ENCODE results near the gene CYFIP1.
A peak's percentile ranks its signal among the peaks of the same experiment; 100 is the strongest.

Gene CYFIP1

DNA sequence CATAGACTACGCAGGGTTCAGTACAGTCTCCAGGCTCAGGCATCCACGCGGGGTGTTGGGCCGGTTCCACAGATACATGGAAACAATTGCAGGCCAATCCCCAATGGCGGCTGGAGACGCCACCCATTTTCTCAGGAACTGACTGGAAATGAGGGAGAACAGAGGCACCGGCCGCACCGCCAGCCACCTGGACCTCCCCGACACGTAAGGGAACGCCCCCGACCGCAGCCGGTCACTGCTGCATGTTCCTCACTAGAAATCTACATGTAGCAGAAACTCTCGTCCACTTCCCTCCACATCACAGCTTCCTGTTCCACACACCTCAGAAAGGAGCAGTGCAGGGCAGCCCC lies 29.2 kb downstream of the CYFIP1 start:
- in situ Hi-C loops (cut with MboI; ENCODE audit: low sequenced_read_pairs) = no loop called here
- Histone ChIP-seq H3K36me3 (replicated peaks) (no peaks in the 10 kb centered on the region; the same call in 1 of the 2 replicates), H3K4me1 (peaks cover 16% of the 10 kb centered on the region), H3K27me3 (ENCODE audit: low read depth) (no peaks in the 10 kb centered on the region), H3K9me3 (no peaks in the 10 kb centered on the region), H3K4me3 (no peak overlapping the region)
- no peak for DNase-seq (ENCODE audit: low spot score in 2 of 2)

DNA sequence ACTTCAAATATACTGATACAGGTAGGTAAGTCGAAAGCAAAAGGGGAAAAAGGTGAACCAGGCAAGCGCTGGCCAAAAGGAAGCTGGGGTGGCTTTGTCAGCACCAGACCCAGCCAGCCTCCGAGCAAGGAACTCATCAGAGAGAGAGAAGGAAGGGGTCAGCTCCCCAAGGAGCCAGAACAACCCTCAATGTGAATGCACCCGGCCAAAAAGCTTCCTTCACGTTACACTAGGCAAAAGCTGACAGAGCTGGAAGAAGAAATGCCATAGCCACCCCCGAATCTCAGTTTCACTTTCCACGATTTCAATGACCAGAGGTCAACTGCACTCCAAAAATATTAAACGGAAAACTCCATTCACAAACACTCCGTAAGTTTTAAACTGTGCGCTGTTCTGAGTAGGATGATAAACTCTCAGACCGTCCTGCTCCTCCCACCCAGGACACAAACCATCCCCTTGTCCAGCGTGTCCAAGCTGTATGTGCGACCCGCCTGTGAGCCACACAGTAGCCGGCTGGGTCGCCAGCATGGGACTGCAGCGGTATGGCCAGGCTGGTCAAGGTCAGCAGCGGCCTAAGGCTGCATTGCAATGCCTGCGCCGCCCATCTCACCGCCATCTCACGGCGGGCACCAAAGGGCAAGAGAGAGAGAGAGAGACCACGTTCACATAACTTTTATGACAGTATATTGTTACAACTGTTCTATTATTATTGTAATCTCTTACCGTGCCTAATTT lies 29.7 kb downstream of the CYFIP1 start:
- no peak for DNase-seq (ENCODE audit: low spot score in 2 of 2)
- Histone ChIP-seq H3K36me3 (replicated peaks) (no peaks in the 10 kb centered on the region; the same call in 1 of the 2 replicates), H3K27me3 (ENCODE audit: low read depth) (no peaks in the 10 kb centered on the region), H3K9me3 (no peaks in the 10 kb centered on the region), H3K4me3 (no peak overlapping the region), H3K4me1 (peaks cover 16% of the 10 kb centered on the region)
- in situ Hi-C loops (cut with MboI; ENCODE audit: low sequenced_read_pairs) = no loop called here

DNA sequence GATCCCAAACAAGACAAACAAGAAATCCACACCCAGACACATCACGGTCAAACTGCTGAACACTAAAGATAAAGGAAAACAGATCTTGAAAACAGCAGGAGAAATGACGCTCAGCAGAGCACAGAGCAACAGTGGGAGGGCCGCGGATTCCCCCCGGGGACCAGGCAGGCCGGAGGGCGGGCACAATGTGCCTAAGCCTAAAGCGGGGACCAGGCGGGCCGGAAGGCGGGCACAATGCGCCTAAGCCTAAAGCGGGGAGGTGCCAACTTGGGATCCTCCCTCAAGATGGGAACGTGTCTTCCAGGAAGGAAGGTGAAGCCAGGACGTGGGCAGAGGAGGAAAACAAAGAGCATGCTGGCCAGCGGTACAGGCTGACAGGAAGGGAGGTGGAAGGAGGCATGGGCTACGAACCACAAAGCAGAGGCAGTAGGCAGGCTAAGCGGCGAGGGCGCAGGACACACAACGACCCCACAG lies 31.1 kb downstream of the CYFIP1 start:
- DNase-seq (ENCODE audit: low spot score in 2 of 2) = peak; percentile 77 to 88

DNA sequence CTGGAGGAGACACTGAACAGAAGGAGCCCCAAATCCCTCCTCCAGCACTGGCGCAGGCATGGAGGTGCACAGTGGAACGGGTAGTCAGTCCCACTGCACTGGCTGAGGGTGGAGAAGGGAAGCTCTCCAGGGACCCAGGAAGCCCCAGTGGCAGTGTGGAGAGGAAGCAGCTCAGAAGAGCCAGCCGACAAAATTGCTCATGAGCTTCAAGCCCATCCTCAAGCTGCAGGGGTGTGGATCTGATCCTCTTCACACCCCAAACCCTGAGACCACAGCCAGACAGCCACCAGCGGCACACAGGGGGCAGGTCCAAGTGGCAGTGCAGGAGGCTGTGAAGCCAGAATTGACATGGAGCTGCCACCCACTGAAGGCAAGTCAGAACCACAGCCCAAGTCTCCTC lies 32.1 kb downstream of the CYFIP1 start:
- Histone ChIP-seq H3K36me3 (replicated peaks) (peaks cover 13% of the 10 kb centered on the region), H3K4me1 (peaks cover 12% of the 10 kb centered on the region), H3K4me3 (no peak overlapping the region), H3K27me3 (ENCODE audit: low read depth) (no peaks in the 10 kb centered on the region), H3K9me3 (no peaks in the 10 kb centered on the region)
- in situ Hi-C loops (cut with MboI; ENCODE audit: low sequenced_read_pairs) = no loop called here
- DNase-seq (ENCODE audit: low spot score in 2 of 2) = no peak

More for the DNA sequence above, 31.1 kb downstream of the CYFIP1 start:
- in situ Hi-C loops (cut with MboI; ENCODE audit: low sequenced_read_pairs) = no loop called here
- Histone ChIP-seq H3K27me3 (ENCODE audit: low read depth) (no peaks in the 10 kb centered on the region), H3K4me1 (peaks cover 16% of the 10 kb centered on the region), H3K36me3 (replicated peaks) (peaks cover 5% of the 10 kb centered on the region), H3K9me3 (no peaks in the 10 kb centered on the region), H3K4me3 (no peak overlapping the region)

DNA sequence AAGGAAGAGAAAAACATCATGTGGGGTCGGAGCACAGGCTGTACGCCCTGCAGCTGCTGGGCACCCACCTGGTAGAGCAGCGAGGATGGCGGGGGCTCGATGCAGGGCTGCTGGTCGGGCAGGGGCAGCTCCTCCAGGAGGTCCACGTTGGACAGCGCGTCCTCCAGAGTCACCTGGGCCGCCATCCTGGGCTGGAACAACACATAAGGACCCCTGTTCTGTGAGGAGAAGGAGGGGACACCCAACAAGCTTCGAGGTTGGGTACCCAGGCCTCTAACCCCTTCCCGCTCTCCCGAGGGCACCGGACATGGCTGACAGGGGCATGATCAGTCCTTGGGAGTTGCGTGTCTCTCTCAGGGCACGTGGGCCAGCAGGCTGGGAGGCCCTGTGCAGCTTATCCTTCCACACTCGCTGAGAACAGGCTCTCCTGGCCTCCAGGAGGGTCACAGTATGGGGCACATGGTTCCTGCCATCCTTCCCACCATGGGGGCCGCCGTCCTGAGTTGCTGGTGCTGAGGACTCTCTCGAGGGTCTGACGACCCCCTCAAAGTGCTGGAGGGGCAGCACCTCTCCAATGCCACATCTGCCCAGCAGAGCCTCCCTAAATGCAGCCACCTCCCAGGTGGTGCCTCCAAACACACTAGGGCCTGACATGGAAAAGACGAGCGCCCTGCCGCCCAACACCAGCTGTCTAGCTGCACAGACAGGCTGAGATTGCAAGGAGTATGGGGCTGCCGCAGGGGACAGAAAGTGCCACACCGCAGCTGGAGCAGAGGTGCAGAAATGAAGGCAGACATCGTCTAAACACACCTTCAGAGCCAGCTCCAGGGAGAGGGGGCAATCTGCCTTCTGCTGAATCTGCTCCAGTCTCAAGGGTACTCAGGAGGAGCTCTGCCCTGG lies 32.8 kb downstream of the CYFIP1 start:
- in situ Hi-C loops (cut with MboI; ENCODE audit: low sequenced_read_pairs) = no loop called here
- H3K36me3 ChIP-seq (replicated peaks) = peaks cover 20% of the 10 kb centered on the region
- H3K27me3 ChIP-seq (ENCODE audit: low read depth) = no peaks in the 10 kb centered on the region
- no peaks in the 10 kb centered on the region for H3K9me3 ChIP-seq
- no peak for DNase-seq (ENCODE audit: low spot score in 2 of 2)
- peaks cover 14% of the 10 kb centered on the region for H3K4me1 ChIP-seq
- H3K4me3 ChIP-seq = no peak overlapping the region

DNA sequence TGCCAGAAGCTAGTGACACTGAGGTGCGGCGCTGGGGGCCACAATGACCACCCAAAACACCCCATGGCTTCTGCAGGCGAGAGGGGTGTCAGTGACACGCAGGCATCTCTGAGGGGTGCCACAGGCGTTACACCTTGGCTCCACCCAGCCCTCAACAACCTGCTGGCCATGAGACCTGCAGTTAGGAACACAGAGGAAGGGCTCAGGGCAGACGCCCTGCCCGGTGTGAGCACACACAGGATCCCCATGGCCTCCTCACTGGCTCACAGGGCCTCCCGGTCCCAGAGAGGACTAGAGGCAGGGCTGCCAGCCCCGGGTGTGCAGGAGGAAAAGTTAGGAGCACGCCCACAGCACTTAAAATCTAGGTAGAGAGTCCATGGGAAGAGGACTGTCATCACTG lies 35.1 kb downstream of the CYFIP1 start:
- in situ Hi-C loops (cut with MboI; ENCODE audit: low sequenced_read_pairs) = no loop called here
- no peak for DNase-seq (ENCODE audit: low spot score in 2 of 2)

DNA sequence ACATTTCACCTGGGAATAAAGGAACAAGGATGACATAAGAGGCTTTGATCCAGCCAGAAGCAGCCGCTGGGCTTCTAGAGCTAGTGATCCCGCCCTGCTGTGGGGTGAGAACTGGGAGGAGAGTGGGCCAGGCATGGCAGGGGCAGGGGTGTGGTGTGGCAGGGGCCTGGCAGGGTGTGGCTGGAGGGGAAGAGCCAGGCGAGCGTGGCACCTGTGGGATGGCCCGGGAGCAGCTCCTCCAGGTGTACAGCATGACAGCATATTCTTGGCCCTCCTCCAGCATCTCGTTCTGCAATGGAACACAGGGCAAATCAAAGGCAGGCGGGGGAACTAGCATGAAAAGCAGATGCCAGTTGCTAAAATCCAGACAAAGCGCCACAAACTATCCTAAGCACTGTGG lies 35.5 kb downstream of the CYFIP1 start:
- no peaks in the 10 kb centered on the region for H3K9me3 ChIP-seq
- DNase-seq (ENCODE audit: low spot score in 2 of 2) = no peak
- peaks cover 13% of the 10 kb centered on the region for H3K4me1 ChIP-seq
- H3K36me3 ChIP-seq (replicated peaks) = peaks cover 30% of the 10 kb centered on the region
- in situ Hi-C loops (cut with MboI; ENCODE audit: low sequenced_read_pairs) = no loop called here
- no peaks in the 10 kb centered on the region for H3K27me3 ChIP-seq (ENCODE audit: low read depth)
- no peak overlapping the region for H3K4me3 ChIP-seq

More for the DNA sequence above, 35.1 kb downstream of the CYFIP1 start:
- Histone ChIP-seq H3K27me3 (ENCODE audit: low read depth) (no peaks in the 10 kb centered on the region), H3K36me3 (replicated peaks) (peaks cover 30% of the 10 kb centered on the region), H3K4me3 (no peak overlapping the region), H3K4me1 (peaks cover 17% of the 10 kb centered on the region), H3K9me3 (no peaks in the 10 kb centered on the region)

DNA sequence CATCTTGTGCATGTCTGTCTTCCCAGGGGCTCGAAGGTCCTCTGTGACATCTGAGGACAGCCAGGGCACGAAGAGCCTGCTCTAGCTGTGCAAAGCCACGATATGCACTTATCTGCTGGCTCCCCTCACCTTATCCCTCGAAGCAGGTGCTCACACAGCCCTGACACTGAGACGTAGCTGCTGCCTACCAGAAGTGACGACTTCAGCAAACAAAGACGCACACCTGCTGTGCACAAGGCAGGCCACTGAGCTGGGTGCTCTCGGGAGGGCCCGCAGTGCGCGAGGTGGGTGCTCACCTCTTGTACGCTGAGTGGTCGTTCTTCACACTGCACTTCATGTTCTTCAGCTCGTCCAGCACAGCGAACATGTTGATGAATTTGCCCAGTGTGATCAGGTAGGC lies 37.3 kb downstream of the CYFIP1 start:
- Histone ChIP-seq H3K4me3 (no peak overlapping the region), H3K36me3 (replicated peaks) (peaks cover 41% of the 10 kb centered on the region), H3K9me3 (no peaks in the 10 kb centered on the region), H3K27me3 (ENCODE audit: low read depth) (no peaks in the 10 kb centered on the region), H3K4me1 (peaks cover 9% of the 10 kb centered on the region)
- in situ Hi-C loops (cut with MboI; ENCODE audit: low sequenced_read_pairs) = no loop called here
- DNase-seq (ENCODE audit: low spot score in 2 of 2) = no peak

DNA sequence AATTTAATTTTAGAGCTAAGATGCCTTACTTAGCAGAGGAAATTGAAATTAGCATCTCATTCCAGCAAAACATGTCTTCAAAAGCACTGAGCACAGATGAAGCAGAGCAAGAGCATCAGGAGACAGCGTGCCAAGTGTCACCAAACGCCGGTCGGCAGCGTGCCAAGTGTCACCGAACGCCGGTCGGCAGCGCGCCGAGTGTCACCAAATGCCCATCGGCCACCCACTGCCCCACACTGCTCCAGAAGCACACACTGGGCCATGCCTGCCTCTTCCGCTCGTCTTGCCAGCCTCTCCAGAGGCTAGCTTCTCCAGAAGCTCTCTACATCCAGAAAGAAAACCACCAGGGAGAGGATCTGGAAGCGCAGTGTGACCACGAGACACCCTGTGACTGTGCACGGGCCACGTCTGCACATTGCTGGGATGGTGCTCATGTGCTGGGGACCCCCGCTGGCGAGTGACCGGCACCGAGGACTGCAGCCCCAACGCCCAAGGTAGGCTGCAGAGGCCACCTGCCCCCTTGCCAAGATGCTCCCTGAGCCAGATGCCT lies 37.8 kb downstream of the CYFIP1 start:
- H3K4me3 ChIP-seq = no peak overlapping the region
- peaks cover 9% of the 10 kb centered on the region for H3K4me1 ChIP-seq
- H3K9me3 ChIP-seq = no peaks in the 10 kb centered on the region
- peaks cover 42% of the 10 kb centered on the region for H3K36me3 ChIP-seq (replicated peaks)
- in situ Hi-C loops (cut with MboI; ENCODE audit: low sequenced_read_pairs) = no loop called here
- no peak for DNase-seq (ENCODE audit: low spot score in 2 of 2)
- no peaks in the 10 kb centered on the region for H3K27me3 ChIP-seq (ENCODE audit: low read depth)

DNA sequence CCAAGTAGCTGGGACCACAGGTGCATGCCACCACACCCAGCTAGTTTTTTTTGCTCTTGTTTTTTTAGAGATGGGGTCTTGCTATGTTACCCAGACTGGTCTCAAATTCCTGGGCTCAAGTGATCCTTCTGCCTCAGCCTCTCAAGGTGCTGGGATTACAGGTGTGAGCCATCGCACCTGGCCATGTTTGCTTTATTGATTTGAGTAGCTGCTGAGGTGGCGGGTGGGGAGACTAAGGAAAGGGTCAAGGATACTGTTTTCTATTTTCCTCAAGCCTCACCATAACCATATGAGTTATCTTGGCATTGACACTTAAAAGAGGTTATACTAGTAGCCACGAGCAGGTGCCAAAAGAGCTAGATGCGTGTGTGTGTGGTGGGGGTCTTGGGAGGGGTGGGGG lies 39.0 kb downstream of the CYFIP1 start:
- Histone ChIP-seq H3K4me1 (peaks cover 9% of the 10 kb centered on the region), H3K36me3 (replicated peaks) (peaks cover 47% of the 10 kb centered on the region), H3K27me3 (ENCODE audit: low read depth) (no peaks in the 10 kb centered on the region), H3K9me3 (no peaks in the 10 kb centered on the region), H3K4me3 (no peak overlapping the region)
- no peak for DNase-seq (ENCODE audit: low spot score in 2 of 2)
- in situ Hi-C loops (cut with MboI; ENCODE audit: low sequenced_read_pairs) = no loop called here

DNA sequence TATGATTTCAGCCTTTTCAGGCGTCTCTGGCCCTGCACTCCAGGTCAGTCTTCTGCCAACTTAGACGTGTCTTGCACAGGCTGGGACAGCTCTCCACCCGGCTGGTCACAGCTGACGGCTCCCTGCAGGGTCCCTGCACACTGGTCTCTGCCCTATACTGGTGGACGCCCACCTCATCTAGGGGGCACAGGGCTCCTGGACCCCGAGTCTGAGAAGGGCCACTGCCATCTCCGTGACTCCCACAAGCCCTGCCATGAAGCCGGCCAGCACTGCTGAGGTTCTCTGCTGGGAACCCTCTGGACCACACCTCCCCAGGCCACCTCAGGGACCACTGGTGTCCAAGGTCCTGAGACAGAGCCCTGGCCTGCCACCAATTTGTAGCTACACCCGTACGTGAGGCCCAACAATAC lies 40.5 kb downstream of the CYFIP1 start:
- Histone ChIP-seq H3K27me3 (ENCODE audit: low read depth) (no peaks in the 10 kb centered on the region), H3K9me3 (no peaks in the 10 kb centered on the region), H3K4me1 (peaks cover 9% of the 10 kb centered on the region), H3K36me3 (replicated peaks) (peaks cover 52% of the 10 kb centered on the region), H3K4me3 (no peak overlapping the region)
- DNase-seq (ENCODE audit: low spot score in 2 of 2) = no peak
- in situ Hi-C loops (cut with MboI; ENCODE audit: low sequenced_read_pairs) = loop anchor here (10.0 kb wide), 1 partner anchor 75 kb away; no protein-coding TSS in a partner anchor

DNA sequence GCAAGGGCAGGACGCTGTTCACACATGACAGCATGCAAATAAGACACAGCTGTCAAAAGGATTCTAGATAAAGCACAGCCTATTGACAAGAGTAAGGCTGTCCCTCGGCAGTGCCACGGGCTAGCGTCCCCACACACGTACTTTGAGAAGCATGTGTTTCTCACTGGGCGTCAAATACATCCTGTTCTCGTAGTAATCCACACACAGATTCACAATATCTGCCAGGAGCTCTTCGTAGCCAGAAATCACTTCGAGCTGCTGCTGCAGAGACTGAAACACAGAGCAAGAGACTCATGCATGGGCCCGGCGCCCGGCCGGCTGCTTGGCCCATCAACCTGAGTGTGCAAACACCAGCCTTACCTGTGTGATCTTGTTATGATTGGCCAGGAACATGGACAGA lies 41.1 kb downstream of the CYFIP1 start:
- H3K27me3 ChIP-seq (ENCODE audit: low read depth) = no peaks in the 10 kb centered on the region
- peaks cover 49% of the 10 kb centered on the region for H3K36me3 ChIP-seq (replicated peaks)
- H3K9me3 ChIP-seq = no peaks in the 10 kb centered on the region
- H3K4me1 ChIP-seq = peaks cover 9% of the 10 kb centered on the region
- DNase-seq (ENCODE audit: low spot score in 2 of 2) = no peak
- H3K4me3 ChIP-seq = no peak overlapping the region
- in situ Hi-C loops (cut with MboI; ENCODE audit: low sequenced_read_pairs) = loop anchor here (10.0 kb wide), 1 partner anchor 76 kb away; no protein-coding TSS in a partner anchor

DNA sequence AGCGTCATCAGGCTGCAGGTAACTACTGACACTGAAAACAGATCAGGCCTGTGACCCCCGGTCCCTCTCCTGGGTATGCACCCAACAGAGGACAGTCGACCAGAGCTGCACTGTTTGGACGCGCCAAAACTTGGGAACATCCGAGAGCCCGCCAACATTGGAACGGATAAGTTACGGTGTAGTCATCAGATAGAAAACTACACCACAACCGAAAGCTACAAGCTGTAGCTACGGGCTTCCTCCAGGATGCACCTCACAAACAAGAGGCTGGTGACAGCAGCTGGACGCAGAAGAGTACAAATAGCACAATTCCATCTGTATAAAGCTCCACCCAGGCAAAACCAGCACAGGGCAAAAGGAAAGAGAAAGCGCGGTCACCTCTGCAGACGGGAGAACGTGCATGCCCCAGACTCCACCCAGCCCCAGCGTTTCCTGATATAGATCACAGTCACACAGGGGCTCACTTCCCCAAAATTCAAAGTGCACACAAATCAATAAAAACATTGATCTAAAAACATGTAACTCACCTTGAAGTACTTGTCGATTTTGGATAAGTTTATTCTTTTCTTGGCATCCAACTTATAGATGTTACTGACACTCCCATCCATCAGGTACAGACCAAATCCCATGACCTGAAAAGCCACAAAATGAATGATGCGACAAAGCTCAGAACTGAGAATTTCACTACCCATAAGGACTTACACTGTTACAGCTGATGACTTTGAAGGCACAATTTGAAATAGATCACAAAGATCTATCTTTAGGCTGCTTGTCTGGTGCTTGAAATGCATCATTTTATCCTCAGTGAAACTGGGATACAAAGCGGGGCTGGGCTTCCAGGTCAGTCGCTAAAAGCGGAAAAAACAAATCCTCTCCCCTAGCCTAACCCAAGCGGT lies 43.3 kb downstream of the CYFIP1 start:
- H3K4me1 ChIP-seq = peaks cover 4% of the 10 kb centered on the region
- no peaks in the 10 kb centered on the region for H3K27me3 ChIP-seq (ENCODE audit: low read depth)
- in situ Hi-C loops (cut with MboI; ENCODE audit: low sequenced_read_pairs) = loop anchor here (10.0 kb wide), 1 partner anchor 78 kb away; no protein-coding TSS in a partner anchor
- no peak for DNase-seq (ENCODE audit: low spot score in 2 of 2)
- H3K9me3 ChIP-seq = no peaks in the 10 kb centered on the region
- no peak overlapping the region for H3K4me3 ChIP-seq
- peaks cover 47% of the 10 kb centered on the region for H3K36me3 ChIP-seq (replicated peaks)

Measured in HAP-1 (cell line).